ENCODE results near the gene CMTR1. TPM values are rescaled to one million over a fixed set of nuclear protein-coding genes. Genes with fewer than 3 reads are reported as not detected.

CMTR1 gene
- total and polyA plus RNA-seq, 10 of the 15 experiments (the other 5 are each of a cell fraction or from before 2014, with no cell fraction given), result 2.7 to 67.0 (median 46.2) TPM

GRCh38 chr6:37433657-37434271 lies 743 bp downstream of the CMTR1 start:
- 0% methylated on average over 13 of the region's 13 CpGs for WGBS (ENCODE audit: insufficient coverage, insufficient replicate concordance, low lambda C conversion rate, missing lambda C conversion rate)
- peaks cover 5% of the 10 kb centered on the region for H3K4me1 ChIP-seq (ENCODE audit: control insufficient read depth, insufficient read depth, low read length)
- peak overlapping the region; percentile 94 for H3K9ac ChIP-seq (ENCODE audit: control insufficient read depth, insufficient read depth, low read length)
- peak; percentile 31 for DNase-seq (ENCODE audit: low read depth, low spot score)
- ChIA-PET CTCF (interaction anchor here (0.9 to 2.0 kb wide), 13 partner anchors 10 to 1060 kb away, joined by 3 to 8 read pairs (median 3); no protein-coding TSS in a partner anchor), SMC1A (ENCODE audit: uncharacterized antibody, unreplicated experiment) (interaction anchor here (0.8 to 2.4 kb wide), 16 partner anchors 8 to 132 kb away, joined by 3 to 10 read pairs (median 4); no protein-coding TSS in a partner anchor), RAD21 (ENCODE audit: unreplicated experiment) (interaction anchor here (0.7 to 2.6 kb wide), 9 partner anchors 20 to 132 kb away, joined by 3 to 12 read pairs (median 4); no protein-coding TSS in a partner anchor), POLR2A (interaction anchor here (0.5 to 2.3 kb wide), 12 partner anchors 9 to 132 kb away, joined by 3 to 11 read pairs (median 3); partner anchors contain the start of gene RNF8)
- peak overlapping the region; percentile 94 for H3K27ac ChIP-seq (ENCODE audit: control insufficient read depth, insufficient read depth)
- TSS peak; percentile 48 for BruUV-seq (replicated peaks)
- peaks cover 2 to 17% of the 10 kb centered on the region in 2 experiments; a peak in 2 of 4 replicates for H3K36me3 ChIP-seq (ENCODE audit: control insufficient read depth in 2 of 2, insufficient read depth in 2 of 2, low read length in 1 of 2)
- no peak for FAIRE-seq
- intact Hi-C loops (cut with micrococcal nuclease; ENCODE audit: unreplicated experiment) (loop anchor here (5.0 kb wide), 1 partner anchor 124 kb away; no protein-coding TSS in a partner anchor), in situ Hi-C loops (cut with MboI) (no loop called here)
- H3K4me3 ChIP-seq, result peak overlapping the region; percentile 97
- ATAC-seq, result peak; percentile 66
- peak overlapping the region; percentile 49 for H2AFZ ChIP-seq (ENCODE audit: control insufficient read depth, low read depth, low read length)
- H3K4me2 ChIP-seq (ENCODE audit: control insufficient read depth, insufficient read depth), result peak overlapping the region; percentile 83
- H3K79me2 ChIP-seq (ENCODE audit: control insufficient read depth, insufficient read depth, low read length), result peaks cover 46% of the 10 kb centered on the region
- H3K27me3 ChIP-seq (replicated peaks in 1 of 2; ENCODE audit: control insufficient read depth in 2 of 2, insufficient read depth in 2 of 2, low read length in 1 of 2), result no peaks in the 10 kb centered on the region
- no peaks in the 10 kb centered on the region for H4K20me1 ChIP-seq (ENCODE audit: control insufficient read depth, insufficient read depth)
- no peaks in the 10 kb centered on the region for H3K9me3 ChIP-seq (replicated peaks; ENCODE audit: control insufficient read depth, insufficient read depth, low read length)
- TF ChIP-seq RELB (IDR thresholded peaks at IDR 0.05; ENCODE audit: low read depth) (peak; percentile 62; the same call in 1 of the 2 replicates), PAX5 (IDR thresholded peaks at IDR 0.05; ENCODE audit: borderline replicate concordance, low read depth, low read length) (0 out of 2 replicates have a peak, but pooled peaks have one; percentile 6), POLR2A (IDR thresholded peaks at IDR 0.05; ENCODE audit: low read depth, low read length) (peak; percentile 19), JUNB (IDR thresholded peaks at IDR 0.05) (no peak), TAF1 (IDR thresholded peaks at IDR 0.05; ENCODE audit: borderline replicate concordance, low read depth, low read length) (peak; percentile 15; the same call in 1 of the 2 replicates), RCOR1 (conservative IDR thresholded peaks at IDR 0.05; ENCODE audit: low read depth, low read length) (no peak), ZZZ3 (IDR thresholded peaks at IDR 0.05; ENCODE audit: control insufficient read depth, insufficient read length, low read depth) (no peak), SIN3A (IDR thresholded peaks at IDR 0.05; ENCODE audit: low read depth, low read length) (peak; percentile 73; the same call in 1 of the 2 replicates), PAX8 (IDR thresholded peaks at IDR 0.05) (no peak), SIX5 (IDR thresholded peaks at IDR 0.05; ENCODE audit: low read depth, low read length, severe bottlenecking) (no peak), MLLT1 (IDR thresholded peaks at IDR 0.05) (0 out of 2 replicates have a peak, but pooled peaks have one; percentile 38), CUX1 (IDR thresholded peaks at IDR 0.05; ENCODE audit: insufficient replicate concordance, low read depth, low read length) (no peak), ELK1 (IDR thresholded peaks at IDR 0.05; ENCODE audit: low read depth, low read length) (no peak; the same call in 1 of the 2 replicates), POLR2AphosphoS5 (IDR thresholded peaks at IDR 0.05; ENCODE audit: low read length) (peak; percentile 72)

All from GM12878 (cell line).